C4-2B (cell line): ENCODE data around the gene PRKAR2A.
"Not testable (repeated sequence)": the region's sequence is repeated elsewhere in the genome, so short reads cannot be mapped to it uniquely, and the experiment has no call there.

Experiments
- CTCF ChIP-seq: fragments of 450-650 bp; conservative IDR thresholded peaks from 2 replicates; pipeline ENCODE4 v1.5.1; 2017; ENCODE audit warnings: mild to moderate bottlenecking
- ZFX ChIP-seq: fragments of 450-650 bp; IDR thresholded peaks from 2 replicates; pipeline ENCODE4 v1.6.1; 2017

GRCh38 chr3:48827874-48828273 is 19.8 kb downstream of the PRKAR2A start:
- TF ChIP-seq CTCF, ZFX: not testable (repeated sequence)
